K562 (cell line): ENCODE measurements around the gene CCDC15. TPM values are rescaled to one million over a fixed set of nuclear protein-coding genes. Genes with fewer than 3 reads are reported as not detected.

Source experiments
- E4F1 ChIP-seq: fragments of 250-450 bp; sonication (Bioruptor Pico); IDR thresholded peaks from 2 replicates; pipeline ENCODE4 v1.5.0; 2021; ENCODE audit warnings: mild to moderate bottlenecking, borderline replicate concordance
- ELK3 ChIP-seq: fragments of 450-650 bp; formaldehyde crosslinking; IDR thresholded peaks from 2 replicates; pipeline ENCODE4 v1.4.0; 2020; ENCODE audit warnings: mild to moderate bottlenecking
- GABPB2 ChIP-seq: fragments of 250-450 bp; sonication (Bioruptor Pico); conservative IDR thresholded peaks from 2 replicates; pipeline ENCODE4 v1.5.1; 2021; ENCODE audit warnings: mild to moderate bottlenecking
- HOMEZ ChIP-seq: fragments of 250-450 bp; sonication (Bioruptor Pico); IDR thresholded peaks from 2 replicates; pipeline ENCODE4 v1.4.0; 2020; ENCODE audit warnings: mild to moderate bottlenecking, moderate library complexity
- MTA1 ChIP-seq: fragments of 450-650 bp; IDR thresholded peaks from 2 replicates; pipeline ENCODE4 v1.6.1; 2017; ENCODE audit warnings: borderline replicate concordance
- RNF219 ChIP-seq: fragments of 250-450 bp; sonication (Bioruptor Pico); IDR thresholded peaks from 2 replicates; pipeline ENCODE4 v1.5.0; 2022; ENCODE audit warnings: mild to moderate bottlenecking
- TFAP4 ChIP-seq: sonication (generic); formaldehyde crosslinking; IDR thresholded peaks from 2 replicates; pipeline ENCODE4 v1.8.0; 2022; ENCODE audit warnings: missing genetic modification reagents, mild to moderate bottlenecking, moderate library complexity, borderline replicate concordance
- UBTF ChIP-seq, 2 experiments: IDR thresholded peaks; 2 replicates each; pipeline ENCODE4 v1.6.1; 2012; ENCODE audit warnings: improper control_type of control experiment in 2 of 2, low read depth in 2 of 2, low read length in 2 of 2, borderline replicate concordance in 1 of 2
- VEZF1 ChIP-seq: fragments of 200-800 bp; sonication (Bioruptor generic); IDR thresholded peaks from 2 replicates; pipeline ENCODE4 v1.6.1; 2017; ENCODE audit warnings: missing genetic modification characterization, missing compliant biosample characterization
- ZC3H8 ChIP-seq: fragments of 450-650 bp; IDR thresholded peaks from 2 replicates; pipeline ENCODE4 v1.6.1; 2017
- ZNF41 ChIP-seq: fragments of 250-450 bp; sonication (Bioruptor Pico); conservative IDR thresholded peaks from 2 replicates; pipeline ENCODE4 v1.4.0; 2020; ENCODE audit warnings: mild to moderate bottlenecking
- ZNF696 ChIP-seq: fragments of 250-450 bp; sonication (Bioruptor Pico); conservative IDR thresholded peaks from 2 replicates; pipeline ENCODE4 v1.4.0; 2020; ENCODE audit warnings: mild to moderate bottlenecking, moderate library complexity
- ZNF785 ChIP-seq: fragments of 250-450 bp; sonication (Bioruptor Pico); IDR thresholded peaks from 2 replicates; pipeline ENCODE4 v1.4.0; 2020; ENCODE audit warnings: mild to moderate bottlenecking
- polyA plus RNA-seq, 8 experiments: library from polyadenylated mRNA; depleted of rRNA in 4 of 8; stranded (reverse) in 5 of 8; unstranded in 3 of 8; fragments of >200 nt; fragmentation: Nextera tagmentation in 2 of 8; fragmentation: Illumina TruSeq in 1 of 8; extraction: Ambion mirVana in 2 of 8; extraction: Trizol in 1 of 8; gene quantifications; 2 replicates each; pipeline versions ENCODE4 v1.2.1 to v1.2.3, GENCODE V29; 2011 to 2014; ENCODE audit warnings: inconsistent platforms in 1 of 8, missing spikeins in 1 of 8
- total RNA-seq, 7 experiments: library from RNA; depleted of rRNA in 6 of 7; stranded (reverse); fragments of >200 nt in 6 of 7; fragmentation: Illumina TruSeq in 2 of 7; extraction: Trizol in 2 of 7; gene quantifications; 2 replicates each; pipeline versions ENCODE4 v1.2.1 to v1.2.3, GENCODE V29; 2011 to 2021; ENCODE audit warnings: low replicate concordance in 1 of 7

Gene CCDC15
- total and polyA plus RNA-seq, 9 of the 15 experiments (the other 6 are each of a cell fraction or from before 2014, with no cell fraction given) = 1.9 to 9.2 (median 3.9) TPM

GRCh38 chr11:124953753-124954589 lies at the start of gene CCDC15 (continued):
- no peak for TF ChIP-seq E4F1
- peak; percentile 84 for TF ChIP-seq TFAP4 (CRISPR knock-in tag)
- TF ChIP-seq UBTF (IDR thresholded peaks at IDR 0.05; ENCODE audit: borderline replicate concordance in 1 of 2, low read depth in 2 of 2, low read length in 2 of 2) = no peak
- peak; percentile 52; the same call in 1 of the 2 replicates for TF ChIP-seq MTA1
- TF ChIP-seq GABPB2 = no peak
- no peak for TF ChIP-seq HOMEZ (CRISPR knock-in tag)
- TF ChIP-seq RNF219 (CRISPR knock-in tag) = no peak
- TF ChIP-seq ZNF41 = no peak
- no peak for TF ChIP-seq ZNF696 (CRISPR knock-in tag)
- no peak for TF ChIP-seq ELK3
- 0 out of 2 replicates have a peak, but pooled peaks have one; percentile 32 for TF ChIP-seq ZC3H8
- no peak for TF ChIP-seq ZNF785 (CRISPR knock-in tag)
- TF ChIP-seq VEZF1 = peak; percentile 90
